C1 segment of cervical spinal cord (tissue), 14 donors: ENCODE data around the gene DCLK1.
"Not testable (repeated sequence)": the region's sequence is repeated elsewhere in the genome, so short reads cannot be mapped to it uniquely, and the experiment has no call there.

Experiments
- DNase-seq, 14 donors: peaks; one replicate each; lab custom pipeline; 2025; lab: John Stamatoyannopoulos, UW

The DCLK1 gene

DNA sequence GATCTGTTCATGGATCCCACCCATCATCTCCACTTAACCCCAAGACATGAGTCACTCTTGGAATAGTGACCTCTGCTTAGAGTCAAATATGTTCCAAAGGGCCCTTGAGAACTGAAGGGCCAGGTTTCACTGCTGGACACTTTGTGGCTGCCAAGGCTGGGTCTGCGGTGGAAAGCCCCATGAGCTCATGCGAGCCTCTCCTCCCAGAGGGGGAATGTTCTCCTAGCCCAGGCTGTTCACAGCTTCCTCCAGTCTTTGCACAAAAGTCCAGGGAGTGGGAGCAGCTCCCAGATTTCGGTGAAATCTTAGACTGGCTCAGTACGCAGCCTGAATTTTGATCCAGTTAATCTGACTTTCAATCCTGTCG lies 732 bp upstream of the DCLK1 start:
- DNase-seq: peak in 2 of 14 donors; percentile 20 to 40

DNA sequence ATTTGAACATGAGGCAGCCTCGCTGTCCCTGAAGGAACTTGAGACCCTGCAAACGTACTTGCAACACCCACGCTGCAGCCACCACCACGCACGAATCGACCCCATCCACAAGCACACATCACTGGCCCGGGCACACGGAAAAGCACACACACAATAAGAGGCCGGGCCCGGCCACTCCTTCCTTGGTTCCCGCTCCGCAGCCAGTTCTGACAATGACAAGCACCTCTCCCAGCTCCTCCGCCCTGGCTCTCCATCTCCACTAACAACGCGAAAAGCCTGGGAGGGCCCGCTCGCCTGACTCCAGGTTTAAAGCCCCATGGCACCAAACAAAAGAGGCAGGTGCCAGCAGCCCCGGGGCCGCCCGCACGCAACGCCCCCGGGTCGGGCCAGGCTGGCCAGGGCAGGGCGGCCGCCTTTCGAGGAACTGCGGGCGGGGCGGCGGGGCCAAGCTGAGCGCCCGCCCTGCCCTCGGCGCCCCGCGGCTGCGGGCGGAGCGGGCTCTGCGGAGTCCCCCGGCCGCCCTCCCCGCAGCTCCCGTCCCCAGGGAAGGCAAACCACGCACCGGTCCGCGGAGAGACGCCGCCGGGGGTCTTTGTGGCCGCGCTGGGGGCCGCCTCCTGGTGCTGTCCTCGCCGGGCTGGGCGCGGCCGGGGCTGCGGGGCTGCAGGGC lies 495 bp downstream of the DCLK1 start:
- DNase-seq: peak in 2 of 14 donors; percentile 33 to 55

DNA sequence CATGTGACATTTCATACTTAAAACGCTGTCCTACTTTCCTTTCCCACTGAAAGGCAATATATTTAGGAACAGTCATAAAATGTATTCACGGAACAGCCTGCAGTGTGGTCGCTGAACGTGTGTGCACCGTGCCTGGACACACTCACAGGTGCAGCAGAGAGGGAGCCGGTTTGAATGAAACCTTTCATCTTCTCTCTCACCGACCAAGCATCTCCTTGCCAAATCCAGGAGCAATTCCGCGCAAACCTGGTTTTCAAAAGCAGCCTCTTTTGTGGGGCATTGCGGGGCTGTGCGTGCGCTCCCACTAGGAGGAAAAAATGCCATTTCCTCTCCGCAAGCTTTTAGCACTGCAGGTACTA lies 1.0 kb downstream of the DCLK1 start:
- no peak for DNase-seq

DNA sequence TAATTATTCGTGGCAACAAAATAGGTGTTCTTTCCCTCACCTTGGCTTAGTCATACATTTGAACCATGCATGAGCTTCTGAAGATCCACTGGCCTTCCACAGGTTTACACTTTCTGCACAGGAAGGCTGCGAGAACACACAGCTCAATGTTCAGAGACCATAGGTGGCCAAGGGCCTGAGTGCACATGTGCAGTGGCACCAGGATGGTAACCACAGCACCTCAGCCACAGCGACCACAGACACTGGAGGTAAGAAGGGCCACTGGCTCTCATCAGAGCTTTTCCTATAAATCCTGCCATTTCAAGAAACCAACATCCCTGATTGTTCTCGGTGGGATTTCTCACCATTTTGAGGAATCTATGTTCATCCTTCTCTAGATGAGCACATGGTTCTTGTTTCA lies 1.6 kb downstream of the DCLK1 start:
- DNase-seq: no peak

DNA sequence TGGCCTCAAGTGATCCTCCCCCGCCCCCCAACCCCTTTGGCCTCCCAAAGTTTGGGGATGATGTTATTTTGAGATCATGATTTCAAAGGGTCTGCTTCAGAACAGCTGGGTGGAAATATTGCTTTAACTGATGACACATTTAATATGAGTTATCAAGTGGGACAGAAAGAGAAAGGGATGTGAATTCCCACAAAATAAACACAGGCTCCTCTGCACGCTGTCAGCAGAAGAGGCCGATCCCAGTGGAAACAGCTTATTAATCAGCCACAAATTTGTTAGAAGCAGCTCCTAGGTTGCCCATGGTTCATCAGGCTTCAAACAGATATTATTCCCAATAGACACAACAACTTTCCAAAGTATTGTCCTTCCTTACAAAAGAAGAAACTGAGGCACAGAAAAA lies 4.7 kb downstream of the DCLK1 start:
- DNase-seq: no peak

DNA sequence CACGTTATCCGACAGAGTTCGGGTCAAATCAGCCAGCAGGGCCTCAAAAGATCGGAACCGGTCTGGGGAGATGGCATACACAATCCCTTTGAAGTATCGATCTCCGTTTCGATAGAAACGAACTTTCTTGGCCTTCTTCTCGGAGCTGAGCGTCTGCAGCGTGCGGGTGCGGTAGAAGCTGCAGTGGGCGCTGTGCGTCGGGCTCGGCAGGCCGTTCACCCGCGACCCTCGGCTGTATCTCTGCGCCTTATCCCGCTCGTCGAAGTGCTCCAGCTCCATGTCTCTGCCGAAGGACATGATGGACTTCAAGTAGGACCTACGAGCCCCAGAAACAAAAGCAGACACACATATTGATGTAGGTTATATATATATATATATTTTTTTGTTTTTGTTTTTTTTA lies 5.3 kb downstream of the DCLK1 start:
- no peak for DNase-seq

DNA sequence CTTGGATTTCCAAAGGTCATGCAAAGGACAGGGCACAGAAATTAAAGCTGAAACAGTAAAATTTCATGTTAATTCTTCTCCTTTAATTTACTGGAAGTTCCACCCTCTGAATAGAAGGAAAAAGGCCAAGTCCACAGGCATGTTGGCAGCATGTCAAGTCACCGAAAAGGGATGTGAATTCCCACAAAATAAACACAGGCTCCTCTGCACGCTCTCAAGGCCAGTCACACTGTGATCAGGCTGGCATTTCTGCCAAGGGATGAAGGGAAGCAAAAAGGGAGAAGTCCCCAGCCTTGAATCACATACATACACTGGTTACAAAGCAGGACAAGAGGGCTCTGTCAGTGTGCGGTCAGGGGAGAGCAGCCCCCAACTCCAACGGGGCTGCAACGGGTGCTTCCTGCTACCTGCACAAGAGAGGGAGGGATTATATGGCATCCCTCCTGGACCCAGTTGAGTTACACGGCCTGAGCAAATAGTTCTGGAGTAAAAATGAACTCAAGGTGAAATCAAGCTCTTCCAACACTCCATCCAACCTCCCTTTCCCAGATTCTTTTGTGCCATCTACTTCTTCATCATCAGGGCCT lies 6.9 kb downstream of the DCLK1 start:
- DNase-seq: peak in 2 of 14 donors; percentile 8 to 31

DNA sequence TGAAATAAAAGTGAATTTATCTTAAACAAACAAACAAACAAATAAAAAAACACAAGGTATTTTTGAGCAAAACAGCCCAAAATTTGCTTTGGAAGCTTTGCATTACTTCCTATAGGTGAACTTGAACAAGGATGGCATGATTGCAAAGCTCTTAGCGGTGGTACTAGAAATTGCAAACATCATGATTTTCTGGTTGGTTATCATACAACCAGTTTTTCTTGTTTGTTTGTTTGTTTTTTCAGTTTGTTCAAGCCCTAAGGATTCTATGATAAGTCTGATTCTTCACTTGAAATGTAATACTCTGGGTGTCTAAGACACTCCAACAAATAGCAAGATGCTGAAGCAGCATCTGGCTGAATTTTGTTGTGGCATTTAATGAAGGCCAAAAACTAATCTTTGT lies 15.9 kb downstream of the DCLK1 start:
- no peak for DNase-seq

DNA sequence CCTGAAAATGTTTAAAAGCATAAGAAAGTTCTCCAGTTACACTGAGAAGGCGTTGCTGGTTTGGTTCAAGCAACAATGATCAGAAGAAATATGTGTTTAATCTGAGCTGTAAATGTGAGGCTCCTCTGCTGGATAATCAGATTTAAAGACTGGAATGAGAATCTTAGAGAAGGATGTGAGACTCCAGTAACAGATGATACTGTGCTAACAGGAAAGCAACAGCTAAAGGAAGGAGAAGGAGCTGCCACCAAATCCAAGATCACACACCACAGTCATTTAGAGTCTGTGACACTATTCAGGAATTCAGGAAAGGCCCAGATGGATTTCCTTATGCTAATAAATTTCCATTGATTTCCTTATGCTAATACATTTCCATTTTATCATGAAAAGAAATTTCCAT lies 16.9 kb downstream of the DCLK1 start:
- no peak for DNase-seq

DNA sequence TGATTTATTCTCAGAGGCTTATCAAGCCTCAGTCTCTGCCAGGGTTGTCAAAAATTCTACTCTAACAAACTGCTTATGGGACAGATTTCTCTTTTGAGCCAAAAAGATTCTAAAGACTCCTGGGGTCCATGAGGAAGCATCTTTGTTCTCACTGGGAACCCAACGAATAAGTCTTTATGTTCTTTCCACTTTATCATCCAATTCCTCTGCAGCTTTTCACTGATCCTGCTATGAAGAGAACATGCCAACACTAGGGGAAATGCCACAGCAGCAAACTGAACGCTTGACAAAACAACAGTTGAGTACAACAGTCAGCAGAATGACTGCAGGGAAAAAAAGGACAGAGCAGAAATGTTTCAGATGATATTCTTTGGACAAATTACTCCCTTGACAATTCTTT lies 22.2 kb downstream of the DCLK1 start:
- no peak for DNase-seq

DNA sequence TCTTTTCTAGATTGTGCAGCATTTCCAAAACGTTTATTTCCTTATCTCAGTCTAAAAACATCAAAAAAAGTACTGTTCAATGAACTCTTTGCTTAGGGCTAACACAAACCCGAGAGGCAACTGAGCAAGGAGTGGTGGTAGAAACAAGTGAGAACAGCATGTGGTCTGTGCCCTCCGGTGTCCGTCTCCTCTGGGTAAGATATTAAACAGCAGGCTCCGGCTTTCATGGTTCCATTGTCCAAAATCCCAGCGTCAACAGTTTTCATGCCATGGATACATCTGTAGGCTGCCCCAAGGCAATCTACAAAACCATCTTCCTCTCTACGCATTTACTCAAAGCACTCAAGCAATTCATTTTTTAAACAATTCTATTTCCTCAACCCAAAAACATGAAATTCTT lies 22.8 kb downstream of the DCLK1 start:
- no peak for DNase-seq

DNA sequence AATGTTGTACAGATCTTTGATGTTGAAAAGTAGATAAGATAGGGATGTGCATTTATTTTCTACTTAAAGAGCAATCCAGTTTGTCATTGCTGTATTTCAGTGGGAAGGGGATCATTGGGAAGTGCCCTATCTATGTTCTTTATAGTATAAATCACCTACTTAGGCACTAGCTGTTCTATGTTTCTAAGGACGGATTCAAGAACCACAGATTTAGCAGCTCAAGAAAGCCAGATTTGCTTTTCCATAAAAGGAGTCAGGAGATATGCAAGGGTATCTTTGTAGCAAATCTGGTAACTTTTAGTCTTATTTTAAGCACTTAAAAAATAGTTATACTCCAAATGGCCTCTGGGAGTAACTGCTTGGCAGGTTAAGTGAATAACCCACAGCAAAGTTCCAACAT lies 23.7 kb downstream of the DCLK1 start:
- no peak for DNase-seq

DNA sequence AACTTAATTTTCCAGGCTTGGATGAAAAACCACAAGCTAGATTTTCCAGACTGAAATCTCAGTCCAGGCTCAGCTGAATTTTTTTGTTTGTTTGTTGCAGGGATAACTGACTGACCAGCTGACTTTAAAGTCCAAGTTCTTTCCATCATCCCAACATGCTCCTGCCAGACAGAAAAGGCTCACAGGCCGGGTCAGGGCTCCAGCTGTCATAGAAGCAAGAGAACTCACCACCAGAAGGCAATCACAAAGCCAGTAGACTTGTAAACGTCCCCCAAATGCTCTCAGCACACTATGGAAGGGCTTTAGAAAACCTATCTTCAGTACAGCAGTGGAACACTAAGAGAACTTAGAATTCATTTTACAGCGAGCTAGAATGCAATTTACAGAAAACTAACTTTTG lies 25.5 kb downstream of the DCLK1 start:
- DNase-seq: no peak

DNA sequence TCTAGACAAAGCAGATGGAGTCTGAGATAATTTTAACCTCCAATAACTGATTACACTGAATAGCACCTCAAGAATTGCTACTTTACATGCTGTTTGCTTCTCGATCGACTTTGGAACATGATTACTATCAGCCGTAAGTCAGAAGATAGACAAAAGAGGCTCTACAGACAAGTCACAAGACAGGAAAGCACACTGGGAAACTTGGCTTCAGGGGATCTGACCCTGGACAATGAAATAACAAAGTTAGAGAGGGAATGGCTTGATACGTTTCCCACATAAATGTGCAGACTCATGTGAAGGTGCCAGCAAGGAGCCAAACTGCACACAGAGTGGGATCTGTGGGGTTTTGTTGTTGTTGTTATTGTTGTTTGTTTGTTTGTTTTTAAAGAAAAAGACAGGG lies 28.5 kb downstream of the DCLK1 start:
- DNase-seq: no peak

DNA sequence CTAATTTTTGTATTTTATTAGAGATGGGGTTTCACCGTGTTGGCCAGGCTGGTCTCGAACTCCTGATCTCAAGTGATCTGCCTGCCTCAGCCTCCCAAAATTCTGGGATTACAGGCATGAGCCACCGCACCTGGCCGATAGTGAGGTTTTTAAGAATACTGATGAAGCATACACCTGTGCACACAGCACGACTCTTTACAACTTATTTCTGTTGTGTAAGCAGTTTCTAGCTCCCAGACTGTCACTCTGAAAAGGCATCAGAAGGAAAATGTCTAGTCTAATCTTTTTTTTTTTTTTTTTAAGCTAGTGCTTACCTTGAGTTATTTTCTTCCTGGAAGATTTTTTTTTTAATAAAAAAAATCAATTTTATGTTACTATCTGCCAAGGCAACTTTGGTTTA lies 29.3 kb downstream of the DCLK1 start:
- not testable (repeated sequence) for DNase-seq

DNA sequence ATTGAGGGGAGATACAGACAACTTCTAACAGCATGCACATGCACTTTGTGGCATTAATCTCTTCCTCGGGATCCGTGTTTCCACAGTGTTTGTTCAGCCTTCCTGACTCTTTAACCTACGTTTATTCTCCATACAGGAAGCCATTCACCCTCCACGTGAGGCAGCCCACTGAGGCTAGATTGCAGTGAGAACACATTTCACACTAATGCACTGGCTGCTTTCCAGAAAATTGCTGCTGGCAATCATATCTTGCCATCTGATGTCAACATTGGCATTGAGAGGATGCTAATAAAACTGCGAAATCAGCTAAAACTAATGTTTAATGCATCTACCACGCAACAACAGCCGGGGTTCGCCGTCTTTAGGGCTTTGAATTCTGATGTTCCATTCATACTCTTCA lies 30.0 kb downstream of the DCLK1 start:
- DNase-seq: no peak

DNA sequence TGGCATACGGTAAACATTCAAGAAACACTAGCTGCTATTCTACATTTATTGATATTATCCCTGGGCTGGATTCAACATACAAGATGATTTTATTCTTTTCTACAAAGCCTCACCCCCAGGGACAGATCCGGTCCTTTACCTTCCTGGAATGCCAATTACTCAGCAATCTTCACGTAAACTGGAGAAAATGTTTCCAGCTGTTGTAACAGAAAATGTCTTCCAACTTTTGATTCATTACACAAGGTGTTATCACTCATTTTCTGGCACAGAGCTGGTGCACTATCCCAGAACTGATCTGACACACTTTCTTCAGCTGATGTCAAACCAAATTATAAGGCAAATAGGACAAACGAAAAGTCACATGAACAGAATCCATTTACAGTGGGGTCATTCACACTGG lies 33.1 kb downstream of the DCLK1 start:
- DNase-seq: no peak

DNA sequence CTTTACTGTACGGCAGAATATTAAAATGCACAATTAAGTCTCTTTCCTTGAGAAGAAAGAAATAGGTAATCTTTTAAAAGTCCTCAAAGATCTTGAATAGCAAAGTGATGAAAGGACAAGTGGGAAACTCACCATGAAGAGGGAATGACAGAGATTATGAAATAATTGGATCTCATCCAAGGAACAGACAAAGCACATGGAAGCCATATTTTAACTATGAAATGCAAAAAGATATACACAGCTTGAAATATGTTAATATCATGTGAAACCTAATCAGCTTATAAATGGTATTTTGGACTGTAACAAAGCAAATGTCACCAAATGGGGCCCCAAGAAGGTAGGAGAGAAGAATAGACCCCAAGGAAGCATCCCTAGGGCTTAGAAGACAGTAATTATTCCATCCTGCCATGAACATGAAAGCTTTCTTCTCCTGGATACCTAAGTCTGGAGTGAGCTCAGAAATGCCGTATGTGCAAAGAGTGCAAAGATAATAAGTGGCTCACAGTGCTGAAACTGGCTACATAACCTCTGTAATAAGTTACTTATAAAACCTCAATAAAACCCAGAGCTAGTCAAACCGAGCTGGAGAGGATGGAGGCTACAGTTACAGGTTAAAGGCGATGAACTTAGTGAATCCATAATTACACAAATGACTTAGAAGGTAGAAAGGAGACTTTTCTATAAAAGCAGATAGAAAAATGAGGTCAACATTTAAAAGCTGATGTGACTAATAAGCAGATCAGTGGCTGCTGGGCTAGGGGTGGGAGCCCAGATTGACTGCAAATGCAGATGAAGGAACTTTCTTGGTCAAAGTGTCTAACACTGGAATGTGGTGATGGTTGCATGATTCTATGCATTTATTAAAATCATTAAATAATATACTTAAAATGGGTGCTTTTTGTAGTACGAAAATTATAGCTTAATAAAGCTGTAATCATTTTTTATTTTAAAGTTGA lies 34.4 kb downstream of the DCLK1 start:
- DNase-seq: no peak

DNA sequence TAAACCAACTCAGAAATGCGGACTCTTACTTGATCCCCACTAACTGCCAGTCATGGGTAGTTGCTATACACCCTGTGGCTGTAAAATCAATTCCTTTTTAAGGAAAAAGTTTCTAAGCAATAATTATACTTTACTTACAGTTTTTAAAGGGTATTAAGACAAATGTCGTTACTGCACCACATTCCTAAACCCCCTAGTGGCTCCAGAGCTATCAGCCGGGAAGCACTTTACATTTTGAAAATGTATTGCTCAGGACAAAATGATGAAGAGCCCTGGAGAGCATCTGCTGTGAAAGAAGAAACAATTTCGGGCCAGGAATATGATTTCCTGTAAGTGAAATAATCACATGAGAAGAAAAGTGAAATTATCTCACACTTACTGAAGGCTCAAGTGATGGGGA lies 36.7 kb downstream of the DCLK1 start:
- DNase-seq: no peak

DNA sequence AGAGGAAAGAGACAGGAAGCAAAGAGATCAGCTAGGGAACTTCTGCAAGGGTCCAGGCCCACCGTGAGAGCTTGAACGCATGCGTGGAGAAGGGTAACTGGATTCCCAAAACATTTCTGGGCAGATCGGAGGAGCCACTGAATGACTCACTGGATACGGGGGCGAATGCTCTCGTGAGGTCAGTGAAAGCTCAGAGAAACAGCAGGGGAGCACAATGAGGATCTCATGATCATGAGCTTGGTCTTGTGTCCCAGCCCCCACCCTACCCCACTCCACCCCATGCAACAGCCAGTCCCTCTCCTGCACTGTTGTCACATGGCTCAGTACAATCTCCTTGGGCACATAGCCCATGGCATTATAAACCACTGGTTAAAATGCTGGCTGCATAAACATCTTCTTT lies 40.6 kb downstream of the DCLK1 start:
- DNase-seq: no peak

DNA sequence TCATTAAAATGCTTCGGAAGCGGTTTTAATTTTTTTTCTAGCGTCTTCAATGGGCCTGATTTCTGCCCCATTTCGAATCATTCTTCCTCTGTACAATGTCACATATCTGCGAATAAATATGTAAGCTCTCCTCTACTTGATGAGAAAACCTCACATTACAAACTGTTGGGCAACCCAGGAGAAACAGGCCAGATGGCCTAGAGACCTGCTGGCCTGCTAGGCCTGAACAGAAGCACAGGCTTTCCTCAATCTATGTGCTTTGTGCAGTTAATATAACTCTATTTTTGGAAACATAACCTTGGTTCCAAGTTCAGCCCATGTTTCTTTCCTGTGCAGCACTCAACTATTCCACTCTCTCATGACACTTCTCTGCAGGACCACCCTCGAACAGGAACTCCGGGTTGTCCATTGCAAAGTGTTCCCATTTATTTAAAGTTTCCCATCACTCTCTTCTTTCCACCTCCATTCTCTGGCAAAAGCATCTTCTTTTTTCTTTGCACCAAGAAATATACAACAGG lies 42.0 kb downstream of the DCLK1 start:
- DNase-seq: no peak

DNA sequence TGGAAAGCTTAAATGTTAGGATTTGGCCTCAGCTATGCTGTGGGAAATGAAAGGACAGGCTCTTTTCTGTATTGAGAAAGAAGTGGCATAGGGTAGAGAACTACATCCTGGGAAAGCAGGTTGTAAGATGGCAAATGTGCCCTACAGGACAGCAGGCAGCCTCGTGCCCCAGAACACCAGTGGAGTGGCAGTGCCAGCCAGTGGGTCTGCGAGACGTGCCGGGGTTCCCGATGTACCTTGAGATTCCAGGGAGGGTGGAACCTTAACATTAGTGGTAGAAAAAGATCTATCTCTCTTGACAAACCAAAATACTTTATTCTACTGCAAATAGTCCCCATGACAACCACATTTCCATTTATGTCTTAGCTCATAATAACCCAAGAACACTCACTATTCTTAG lies 42.7 kb downstream of the DCLK1 start:
- no peak for DNase-seq

DNA sequence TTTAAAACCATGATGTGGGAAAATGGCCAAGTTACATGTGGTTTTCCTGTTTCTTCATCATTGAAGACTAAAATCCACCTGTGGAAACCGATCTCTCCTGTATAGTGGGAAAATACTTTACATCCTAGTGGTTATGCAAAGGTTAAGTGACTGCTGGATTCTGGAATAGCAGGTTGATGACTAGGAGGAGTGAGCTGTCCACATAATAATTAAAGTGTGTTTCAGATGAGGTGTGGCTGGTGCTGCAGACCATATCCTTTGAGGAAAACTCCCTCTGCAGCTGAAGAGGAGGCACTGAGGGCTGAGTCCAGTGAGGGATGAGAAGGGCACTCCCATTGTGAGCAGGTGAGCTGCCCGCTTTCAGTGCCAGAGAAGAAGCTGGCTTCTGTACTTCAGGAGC lies 43.2 kb downstream of the DCLK1 start:
- DNase-seq: no peak
